Caco-2 (cell line): ENCODE data around the gene SLC9A8. TPM values are rescaled to one million over a fixed set of nuclear protein-coding genes. Genes with fewer than 3 reads are reported as not detected.

Experiments
- BruUV-seq: library from RNA; stranded (reverse); fragments of 400-500 nt; replicated peaks from 2 replicates; lab custom pipeline; 2021; lab: Mats Ljungman, UMichigan
- CTCF ChIA-PET: fragments of 300-600 bp; sonication (Branson Sonifier 250); formaldehyde crosslinking; loops from one replicate; lab custom pipeline; 2022; ENCODE audit warnings: antibody characterized with exemption; lab: Charles Lee
- POLR2A ChIA-PET: fragments of 300-600 bp; sonication (Branson Sonifier 250); formaldehyde crosslinking; loops from one replicate; lab custom pipeline; 2022; ENCODE audit warnings: antibody characterized with exemption; lab: Charles Lee
- DNase-seq, 2 experiments: peaks; one replicate each; pipeline versions ENCODE4 v3.0.0 to v3.0.0-alpha.2; 2020 to 2022
- H3K27me3 ChIP-seq: replicated peaks from 2 replicates; pipeline ENCODE4 v1.6.0; 2011; ENCODE audit warnings: low read length; ENCODE audit not compliant: control insufficient read depth, insufficient read depth
- H3K36me3 ChIP-seq: 2 replicates; pipeline ENCODE4 v1.5.1; 2011; ENCODE audit warnings: low read length; ENCODE audit not compliant: control insufficient read depth, insufficient read depth
- H3K4me1 ChIP-seq: fragments of 250-450 bp; sonication (Bioruptor Pico); 2 replicates; pipeline ENCODE4 v1.5.1; 2020; ENCODE audit warnings: mild to moderate bottlenecking
- H3K4me3 ChIP-seq: 2 replicates; pipeline ENCODE4 v1.5.1; 2011; ENCODE audit warnings: low read depth, mild to moderate bottlenecking, control low read depth, low read length
- H3K9me3 ChIP-seq: fragments of 250-450 bp; sonication (Bioruptor Pico); 2 replicates; pipeline ENCODE4 v1.5.1; 2020; ENCODE audit warnings: mild to moderate bottlenecking, moderate library complexity
- H3K27ac Mint-ChIP-seq: one replicate; pipeline ENCODE4 v1.8.0; 2022; ENCODE audit warnings: mixed read lengths; ENCODE audit not compliant: unreplicated experiment
- H3K27me3 Mint-ChIP-seq: one replicate; pipeline ENCODE4 v1.8.0; 2022; ENCODE audit warnings: mixed read lengths; ENCODE audit not compliant: insufficient read depth, unreplicated experiment
- H3K36me3 Mint-ChIP-seq: one replicate; pipeline ENCODE4 v1.8.0; 2022; ENCODE audit warnings: mild to moderate bottlenecking, mixed read lengths; ENCODE audit not compliant: insufficient read depth, unreplicated experiment
- H3K4me1 Mint-ChIP-seq: one replicate; pipeline ENCODE4 v1.8.0; 2022; ENCODE audit warnings: low read depth, mixed read lengths; ENCODE audit not compliant: unreplicated experiment
- H3K4me3 Mint-ChIP-seq: one replicate; pipeline ENCODE4 v1.8.0; 2022; ENCODE audit warnings: mild to moderate bottlenecking, moderate library complexity, mixed read lengths; ENCODE audit not compliant: unreplicated experiment
- H3K9me3 Mint-ChIP-seq: one replicate; pipeline ENCODE4 v1.8.0; 2022; ENCODE audit warnings: mixed read lengths; ENCODE audit not compliant: unreplicated experiment
- CTCF ChIP-seq, 2 experiments: fragments of 200-600 bp in 1 of 2; IDR thresholded peaks; 1 replicate in 1 of 2; 2 replicates in 1 of 2; pipeline versions ENCODE4 v1.5.1 to v1.8.0; 2011 to 2022; ENCODE audit warnings: antibody characterized with exemption in 1 of 2, control low read depth in 1 of 2, inconsistent platforms in 1 of 2, low read depth in 1 of 2, low read length in 1 of 2, mild to moderate bottlenecking in 1 of 2, moderate library complexity in 1 of 2; ENCODE audit not compliant: insufficient read depth in 1 of 2, severe bottlenecking in 1 of 2, unreplicated experiment in 1 of 2
- intact Hi-C: fragments of 100-400 bp; cut with micrococcal nuclease; formaldehyde crosslinking; loops from one replicate; pipeline ENCODE4 v1.10.0; 2022; ENCODE audit not compliant: unreplicated experiment
- total RNA-seq: library from RNA; stranded (reverse); gene quantifications from 2 replicates; pipeline ENCODE4 v1.2.3, GENCODE V29; 2022

The SLC9A8 gene
- total RNA-seq, 1 experiment from 2014 or later, result 21.4 TPM

GRCh38 chr20:49887251-49888211 lies 74.9 kb downstream of the SLC9A8 start:
- Histone ChIP-seq H3K4me3 (no peak overlapping the region), H3K27me3 (no peaks in the 10 kb centered on the region), H3K4me1 (no peaks in the 10 kb centered on the region), H3K9me3 (no peaks in the 10 kb centered on the region), H3K36me3 (peaks cover 2% of the 10 kb centered on the region)
- peak in 1 of 2 experiments; percentile 52 for DNase-seq
- intact Hi-C loops, result loop anchor here (1.0 kb wide), 3 partner anchors 41 to 350 kb away; no protein-coding TSS in a partner anchor
- Mint-ChIP-seq H3K36me3 (peaks cover 36% of the 10 kb centered on the region), H3K27me3 (no peaks in the 10 kb centered on the region), H3K9me3 (no peaks in the 10 kb centered on the region), H3K4me3 (no peak overlapping the region), H3K4me1 (peaks cover 10% of the 10 kb centered on the region), H3K27ac (no peak overlapping the region)
- ChIA-PET CTCF (interaction anchor here (0.5 to 2.2 kb wide), 22 partner anchors 14 to 347 kb away, joined by 3 to 24 read pairs (median 4); no protein-coding TSS in a partner anchor), POLR2A (interaction anchor here (0.9 to 1.0 kb wide), 2 partner anchors 98 to 277 kb away, joined by 3 to 4 read pairs; no protein-coding TSS in a partner anchor)
- BruUV-seq, result no TSS peak
- no peak for TF ChIP-seq CTCF (IDR thresholded peaks at IDR 0.05; ENCODE audit: insufficient read depth in 1 of 2, low read depth in 1 of 2, low read length in 1 of 2, severe bottlenecking in 1 of 2, unreplicated experiment in 1 of 2)

- Histone ChIP-seq H3K4me1 (no peaks in the 10 kb centered on the region), H3K4me3 (no peak overlapping the region), H3K9me3 (no peaks in the 10 kb centered on the region), H3K36me3 (peaks cover 2% of the 10 kb centered on the region), H3K27me3 (no peaks in the 10 kb centered on the region)
- BruUV-seq, result no TSS peak
- H3K9me3 Mint-ChIP-seq, result no peaks in the 10 kb centered on the region
- H3K4me1 Mint-ChIP-seq, result peaks cover 15% of the 10 kb centered on the region
- H3K4me3 Mint-ChIP-seq, result no peak overlapping the region
- H3K27ac Mint-ChIP-seq, result peak overlapping the region; percentile 14
- ChIA-PET CTCF (interaction anchor here (0.5 to 2.0 kb wide), 25 partner anchors 13 to 348 kb away, joined by 3 to 24 read pairs (median 3); no protein-coding TSS in a partner anchor), POLR2A (interaction anchor here (0.5 to 1.0 kb wide), 3 partner anchors 28 to 278 kb away, joined by 3 to 4 read pairs (median 3); no protein-coding TSS in a partner anchor)
- no peaks in the 10 kb centered on the region for H3K27me3 Mint-ChIP-seq
- intact Hi-C loops, result loop anchor here (1.0 kb wide), 3 partner anchors 40 to 351 kb away; no protein-coding TSS in a partner anchor
- peak; percentile 98 to 99 for TF ChIP-seq CTCF (IDR thresholded peaks at IDR 0.05; ENCODE audit: insufficient read depth in 1 of 2, low read depth in 1 of 2, low read length in 1 of 2, severe bottlenecking in 1 of 2, unreplicated experiment in 1 of 2)
- peak; percentile 76 to 84 for DNase-seq
- H3K36me3 Mint-ChIP-seq, result peaks cover 36% of the 10 kb centered on the region
These were observed 75.8 kb downstream of the SLC9A8 start for GRCh38 chr20:49888212-49889000.
